SIG-M5 (cell line): ENCODE results near the gene KCNJ11.

Experiments used
- DNase-seq: peaks from one replicate; lab custom pipeline; 2025; lab: John Stamatoyannopoulos, UW

KCNJ11 gene

GRCh38 chr11:17366495-17366894 is 22.0 kb downstream of the KCNJ11 start:
- no peak for DNase-seq

- peak; percentile 17 for DNase-seq
Measured at GRCh38 chr11:17354601-17354991, 33.9 kb downstream of the KCNJ11 start.

GRCh38 chr11:17353821-17354600 is 34.4 kb downstream of the KCNJ11 start:
- DNase-seq, result no peak

- no peak for DNase-seq
Measured at GRCh38 chr11:17352950-17353820, 35.3 kb downstream of the KCNJ11 start.

- peak; percentile 11 for DNase-seq
Measured at GRCh38 chr11:17351510-17352176, 36.8 kb downstream of the KCNJ11 start, which contains the start of gene NCR3LG1. NCR3LG1 (plus strand) TSS chr11:17351800; CDS start chr11:17351970, 170 bp downstream.

- DNase-seq, result no peak
Measured at GRCh38 chr11:17351172-17351509, 37.3 kb downstream of the KCNJ11 start.

GRCh38 chr11:17350455-17351171 is 37.8 kb downstream of the KCNJ11 start:
- DNase-seq, result no peak

- DNase-seq, result no peak
Measured at GRCh38 chr11:17347676-17348075, 40.8 kb downstream of the KCNJ11 start.

GRCh38 chr11:17343907-17344306 is 44.6 kb downstream of the KCNJ11 start:
- DNase-seq, result no peak

GRCh38 chr11:17343257-17343656 is 45.2 kb downstream of the KCNJ11 start:
- DNase-seq, result no peak
